HG03469 (cell line): Measurements from ENCODE around the gene IMMP2L.

Experiments used
- ATAC-seq: cut with Tn5 transposase; IDR thresholded peaks from one replicate; pipeline ENCODE4 v1.9.1; 2021; ENCODE audit warnings: mild to moderate bottlenecking, moderate library complexity, moderate number of reproducible peaks; ENCODE audit not compliant: unreplicated experiment

IMMP2L gene

DNA sequence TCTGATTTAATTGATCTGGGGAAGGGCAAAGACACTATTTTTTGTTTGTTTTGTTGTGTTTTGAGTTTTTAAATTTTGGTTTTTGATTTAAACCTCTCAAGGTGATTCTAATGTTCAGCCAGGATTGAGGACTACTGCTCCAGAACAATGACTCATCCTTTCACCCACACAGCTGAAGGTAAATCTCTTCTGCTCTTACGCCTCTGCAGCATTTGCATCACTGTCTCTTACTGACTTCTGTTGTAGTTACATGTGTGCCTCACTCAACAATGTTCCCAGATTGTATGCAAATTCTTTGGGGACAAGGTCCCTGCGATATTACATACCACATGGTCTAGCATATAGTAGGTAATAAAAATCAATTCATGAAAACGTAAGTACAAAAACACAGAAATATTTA, 938.9 kb downstream of the IMMP2L start:
- no peak for ATAC-seq

DNA sequence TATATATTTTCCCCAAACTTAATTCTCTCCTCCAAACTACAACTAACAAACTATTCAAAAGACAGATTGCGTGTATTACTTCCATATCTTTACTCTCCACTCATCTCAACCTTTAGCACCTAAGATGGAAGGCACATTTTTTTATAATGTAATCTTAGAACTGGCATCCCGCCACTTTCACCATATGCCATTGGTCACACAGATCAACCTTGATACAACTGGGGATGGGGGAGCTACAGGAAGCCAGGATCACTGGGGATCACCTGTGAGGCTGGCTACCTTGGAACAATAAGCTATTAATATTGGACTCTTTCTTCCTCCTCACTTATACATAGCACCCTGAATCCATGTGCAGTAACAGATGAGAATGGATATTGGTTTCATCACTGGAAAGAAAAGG, 941.0 kb downstream of the IMMP2L start:
- ATAC-seq = no peak

GRCh38 chr7:110620110-110620735, 942.1 kb downstream of the IMMP2L start:
- ATAC-seq = no peak
